SU-DHL-6 (cell line): ENCODE measurements around the gene SAMD10.

ENCODE experiments used
- H2AFZ ChIP-seq: fragments of 200-600 bp; sonication (generic); 2 replicates; pipeline ENCODE4 v1.6.1; 2014; ENCODE audit warnings: low read depth, mild to moderate bottlenecking, moderate library complexity, mixed read lengths, antibody characterized with exemption, low read length; ENCODE audit not compliant: severe bottlenecking
- H3F3A ChIP-seq: fragments of 200-600 bp; shearing (Covaris generic); 2 replicates; pipeline ENCODE4 v1.6.0; 2016; ENCODE audit warnings: antibody characterized with exemption, mild to moderate bottlenecking; ENCODE audit not compliant: insufficient read depth
- H3K27ac ChIP-seq: fragments of 200-600 bp; sonication (generic); 2 replicates; pipeline ENCODE4 v1.5.1; 2016; ENCODE audit warnings: low read depth, mild to moderate bottlenecking, low read length, moderate library complexity, mixed read lengths
- H3K27me3 ChIP-seq: fragments of 200-600 bp; sonication (generic), shearing (Covaris generic); 2 replicates; pipeline ENCODE4 v1.6.0; 2014; ENCODE audit warnings: mild to moderate bottlenecking, low read length
- H3K36me3 ChIP-seq: fragments of 200-600 bp; sonication (generic); 2 replicates; pipeline ENCODE4 v1.6.1; 2014; ENCODE audit warnings: mild to moderate bottlenecking, low read length, mixed read lengths
- H3K4me2 ChIP-seq: fragments of 300-600, 200-600 bp; shearing (Covaris generic), sonication (generic); 2 replicates; pipeline ENCODE4 v1.6.0; 2014; ENCODE audit warnings: low read length, low read depth, mild to moderate bottlenecking; ENCODE audit not compliant: poor library complexity, severe bottlenecking
- H3K4me3 ChIP-seq: fragments of 200-600 bp; sonication (generic); 2 replicates; pipeline ENCODE4 v1.5.1; 2014; ENCODE audit warnings: antibody characterized with exemption, low read length, mild to moderate bottlenecking, mixed read lengths; ENCODE audit not compliant: insufficient read depth, poor library complexity, severe bottlenecking
- H3K79me2 ChIP-seq: fragments of 200-600 bp; sonication (generic); 2 replicates; pipeline ENCODE4 v1.6.1; 2014; ENCODE audit warnings: mild to moderate bottlenecking, low read length, moderate library complexity; ENCODE audit not compliant: insufficient read depth
- H3K9ac ChIP-seq: fragments of 200-600 bp; sonication (generic); 2 replicates; pipeline ENCODE4 v1.7.0; 2014; ENCODE audit warnings: mild to moderate bottlenecking, low read length
- H3K9me2 ChIP-seq: fragments of 200-600 bp; sonication (generic); replicated peaks from 2 replicates; pipeline ENCODE4 v1.6.1; 2014; ENCODE audit warnings: low read length; ENCODE audit not compliant: insufficient read depth
- H3K9me3 ChIP-seq: fragments of 200-600 bp; sonication (generic); 2 replicates; pipeline ENCODE4 v1.6.1; 2014; ENCODE audit warnings: low read length, mixed read lengths; ENCODE audit not compliant: insufficient read depth
- H4K20me1 ChIP-seq: fragments of 200-600 bp; sonication (generic); 2 replicates; pipeline ENCODE4 v1.6.1; 2014; ENCODE audit warnings: low read depth, mild to moderate bottlenecking, antibody characterized with exemption, low read length, moderate library complexity, mixed read lengths
- EZH2phosphoT487 ChIP-seq: fragments of 200-600 bp; sonication (generic), shearing (Covaris generic); conservative IDR thresholded peaks from 2 replicates; pipeline ENCODE4 v1.6.1; 2018; ENCODE audit warnings: mild to moderate bottlenecking, antibody characterized with exemption, low read length, moderate library complexity, mixed read lengths
- TF ChIP-seq, protein P1 (sequence below): fragments of 200-600 bp; sonication (generic); IDR thresholded peaks from one replicate; pipeline ENCODE4 v1.5.1; 2017; ENCODE audit warnings: antibody characterized with exemption, mild to moderate bottlenecking, low read length, moderate library complexity; ENCODE audit not compliant: insufficient read depth, poor library complexity, severe bottlenecking

The SAMD10 gene

DNA sequence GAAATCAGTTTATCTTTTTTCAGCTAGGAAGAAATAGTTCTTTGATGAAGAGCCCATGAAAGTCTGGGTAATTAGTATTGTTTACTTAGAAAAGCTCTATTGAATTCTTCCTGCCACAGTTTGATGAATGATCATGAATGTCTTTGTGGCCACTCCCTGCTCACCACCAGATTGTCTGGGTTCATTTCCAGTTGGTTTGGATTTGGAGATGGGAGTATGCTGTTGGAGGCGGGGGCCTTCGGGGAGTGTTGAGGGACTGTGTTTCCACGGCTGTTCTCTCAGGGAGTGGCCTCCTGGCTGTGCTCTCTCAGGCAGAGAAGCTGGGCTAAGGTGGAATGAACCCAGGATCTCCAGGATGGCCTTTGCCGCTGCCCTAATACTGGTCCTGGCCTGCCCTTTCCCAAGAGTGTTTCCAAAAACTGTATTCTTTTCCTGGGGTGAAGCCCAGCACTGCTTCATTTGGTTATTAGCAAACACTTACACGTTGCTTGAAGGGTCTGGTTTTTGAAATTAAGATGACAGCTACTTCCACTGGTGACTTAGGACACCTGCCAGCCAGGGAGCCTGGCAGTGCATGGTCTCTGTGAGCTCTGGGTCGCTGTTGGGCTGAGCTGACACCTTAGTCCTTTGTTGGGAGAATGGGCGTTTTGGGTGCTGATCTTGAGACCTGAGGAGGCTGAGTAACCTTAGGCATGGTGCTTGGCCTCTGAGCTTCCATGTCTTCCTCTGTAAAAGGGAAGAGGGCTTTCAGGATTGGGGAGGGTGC is 24.7 kb upstream of the SAMD10 start:
- no peaks in the 10 kb centered on the region for H3F3A ChIP-seq
- H3K27me3 ChIP-seq: no peaks in the 10 kb centered on the region
- H3K9me2 ChIP-seq: no peaks in the 10 kb centered on the region
- TF ChIP-seq, protein P1, sequence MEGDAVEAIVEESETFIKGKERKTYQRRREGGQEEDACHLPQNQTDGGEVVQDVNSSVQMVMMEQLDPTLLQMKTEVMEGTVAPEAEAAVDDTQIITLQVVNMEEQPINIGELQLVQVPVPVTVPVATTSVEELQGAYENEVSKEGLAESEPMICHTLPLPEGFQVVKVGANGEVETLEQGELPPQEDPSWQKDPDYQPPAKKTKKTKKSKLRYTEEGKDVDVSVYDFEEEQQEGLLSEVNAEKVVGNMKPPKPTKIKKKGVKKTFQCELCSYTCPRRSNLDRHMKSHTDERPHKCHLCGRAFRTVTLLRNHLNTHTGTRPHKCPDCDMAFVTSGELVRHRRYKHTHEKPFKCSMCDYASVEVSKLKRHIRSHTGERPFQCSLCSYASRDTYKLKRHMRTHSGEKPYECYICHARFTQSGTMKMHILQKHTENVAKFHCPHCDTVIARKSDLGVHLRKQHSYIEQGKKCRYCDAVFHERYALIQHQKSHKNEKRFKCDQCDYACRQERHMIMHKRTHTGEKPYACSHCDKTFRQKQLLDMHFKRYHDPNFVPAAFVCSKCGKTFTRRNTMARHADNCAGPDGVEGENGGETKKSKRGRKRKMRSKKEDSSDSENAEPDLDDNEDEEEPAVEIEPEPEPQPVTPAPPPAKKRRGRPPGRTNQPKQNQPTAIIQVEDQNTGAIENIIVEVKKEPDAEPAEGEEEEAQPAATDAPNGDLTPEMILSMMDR: no peak
- no peak for TF ChIP-seq EZH2phosphoT487
- no peaks in the 10 kb centered on the region for H4K20me1 ChIP-seq
- 0 out of 2 replicates have a peak, but pooled peaks cover 7% of the 10 kb centered on the region for H3K36me3 ChIP-seq
- no peak overlapping the region for H2AFZ ChIP-seq
- H3K9ac ChIP-seq: no peak overlapping the region
- no peak overlapping the region for H3K4me2 ChIP-seq
- no peaks in the 10 kb centered on the region for H3K79me2 ChIP-seq
- H3K27ac ChIP-seq: no peak overlapping the region
- no peaks in the 10 kb centered on the region for H3K9me3 ChIP-seq
- no peak overlapping the region for H3K4me3 ChIP-seq

DNA sequence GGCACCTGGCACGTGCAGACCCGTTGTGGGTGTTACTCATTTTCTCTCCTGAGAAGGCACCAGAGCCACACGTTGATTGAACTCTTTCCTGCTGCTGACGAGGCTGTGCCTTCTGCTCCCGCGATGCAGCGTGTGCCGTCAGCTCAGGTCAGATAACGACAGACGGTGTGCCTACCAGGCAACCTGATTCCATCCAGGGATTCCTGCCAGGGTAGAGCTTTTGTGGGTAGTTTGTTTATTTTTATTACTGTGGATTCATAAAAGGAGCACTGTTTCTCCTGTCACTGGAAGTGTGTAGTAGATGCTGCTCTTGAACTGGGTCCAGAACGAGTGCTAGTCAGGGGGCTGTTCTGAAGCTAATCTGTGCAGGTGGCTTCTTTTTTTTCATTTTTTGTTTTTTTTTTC is 22.2 kb upstream of the SAMD10 start:
- Histone ChIP-seq H3K79me2 (no peaks in the 10 kb centered on the region), H3K9me2 (no peaks in the 10 kb centered on the region), H3K27ac (no peak overlapping the region), H4K20me1 (no peaks in the 10 kb centered on the region), H3K4me3 (no peak overlapping the region), H3K9ac (no peak overlapping the region), H3K9me3 (no peaks in the 10 kb centered on the region), H2AFZ (no peak overlapping the region), H3F3A (0 out of 2 replicates have a peak, but pooled peaks cover 4% of the 10 kb centered on the region), H3K4me2 (no peak overlapping the region), H3K36me3 (0 out of 2 replicates have a peak, but pooled peaks cover 9% of the 10 kb centered on the region), H3K27me3 (no peaks in the 10 kb centered on the region)
- TF ChIP-seq, protein P1: no peak
- no peak for TF ChIP-seq EZH2phosphoT487

- no peak overlapping the region for H3K27ac ChIP-seq
- no peak overlapping the region for H3K4me3 ChIP-seq
- H3K9me3 ChIP-seq: no peaks in the 10 kb centered on the region
- no peak for TF ChIP-seq EZH2phosphoT487
- TF ChIP-seq, protein P1: no peak
- H3K9me2 ChIP-seq: no peaks in the 10 kb centered on the region
- H3K79me2 ChIP-seq: no peaks in the 10 kb centered on the region
- H3F3A ChIP-seq: 0 out of 2 replicates have a peak, but pooled peaks cover 4% of the 10 kb centered on the region
- no peak overlapping the region for H2AFZ ChIP-seq
- no peaks in the 10 kb centered on the region for H4K20me1 ChIP-seq
- 0 out of 2 replicates have a peak, but pooled peaks cover 9% of the 10 kb centered on the region for H3K36me3 ChIP-seq
- no peak overlapping the region for H3K4me2 ChIP-seq
- H3K27me3 ChIP-seq: no peaks in the 10 kb centered on the region
- no peak overlapping the region for H3K9ac ChIP-seq
Measured at GRCh38 chr20:64000906-64001305, 21.5 kb upstream of the SAMD10 start.
